ENCODE measurements around the gene GABRG3.

- TF ChIP-seq CTCF (IDR thresholded peaks at IDR 0.05; ENCODE audit: low read depth, low read length, missing input control) (no peak), TAF1 (conservative IDR thresholded peaks at IDR 0.05) (no peak), RAD21 (IDR thresholded peaks at IDR 0.05) (no peak), JUND (IDR thresholded peaks at IDR 0.05) (no peak)
Observed at GRCh38 chr15:27065785-27066184, 94.8 kb downstream of the GABRG3 start.

All from liver (tissue), 3 donors.